SK-N-SH (cell line): ENCODE data around the gene DNMBP. TPM values are rescaled to one million over a fixed set of nuclear protein-coding genes. Genes with fewer than 3 reads are reported as not detected.

Experiments
- ELF1 ChIP-seq: IDR thresholded peaks from 2 replicates; pipeline ENCODE4 v1.4.0; 2012
- EP300 ChIP-seq, 2 experiments: IDR thresholded peaks; 2 replicates each; pipeline versions ENCODE4 v1.4.0 to v1.6.1; 2012; ENCODE audit warnings: borderline replicate concordance in 1 of 2, low read depth in 1 of 2, low read length in 1 of 2
- GABPA ChIP-seq: IDR thresholded peaks from 2 replicates; pipeline ENCODE4 v1.4.0; 2012; ENCODE audit warnings: low read depth, mild to moderate bottlenecking
- GATA2 ChIP-seq: sonication (generic); formaldehyde crosslinking; IDR thresholded peaks from 2 replicates; pipeline ENCODE4 v1.5.0; 2020; ENCODE audit warnings: mild to moderate bottlenecking, missing genetic modification reagents
- JUND ChIP-seq: IDR thresholded peaks from 2 replicates; pipeline ENCODE4 v1.4.0; 2012
- MXI1 ChIP-seq: IDR thresholded peaks from 2 replicates; pipeline ENCODE4 v1.6.1; 2012; ENCODE audit warnings: mild to moderate bottlenecking, low read depth, low read length, improper control_type of control experiment
- NFIC ChIP-seq: IDR thresholded peaks from 2 replicates; pipeline ENCODE4 v1.4.0; 2012; ENCODE audit warnings: borderline replicate concordance
- POLR2AphosphoS5 ChIP-seq: IDR thresholded peaks from 2 replicates; pipeline ENCODE4 v1.6.1; 2012; ENCODE audit warnings: low read depth, low read length
- RCOR1 ChIP-seq: fragments of 150-350 bp; IDR thresholded peaks from 2 replicates; pipeline ENCODE4 v1.6.1; 2017; ENCODE audit warnings: antibody characterized with exemption, low read length
- RFX5 ChIP-seq: IDR thresholded peaks from 2 replicates; pipeline ENCODE4 v1.6.1; 2012; ENCODE audit warnings: mild to moderate bottlenecking, improper control_type of control experiment, low read length
- SIN3A ChIP-seq: IDR thresholded peaks from 2 replicates; pipeline ENCODE4 v1.6.1; 2012; ENCODE audit warnings: low read depth, mild to moderate bottlenecking, low read length, moderate library complexity, borderline replicate concordance
- TEAD4 ChIP-seq: IDR thresholded peaks from 2 replicates; pipeline ENCODE4 v1.4.0; 2012; ENCODE audit warnings: mild to moderate bottlenecking, borderline replicate concordance; ENCODE audit not compliant: insufficient read depth
- polyA plus RNA-seq, 3 experiments: library from polyadenylated mRNA; depleted of rRNA; stranded (reverse); fragments of >200 nt; gene quantifications; 2 replicates each; pipeline ENCODE4 v1.2.3, GENCODE V29; 2012
- TF ChIP-seq, protein P1 (sequence below): IDR thresholded peaks from 2 replicates; pipeline ENCODE4 v1.4.0; 2012; ENCODE audit warnings: low read depth, borderline replicate concordance
- TF ChIP-seq, protein P2 (sequence below): IDR thresholded peaks from 2 replicates; pipeline ENCODE4 v1.4.0; 2012; ENCODE audit warnings: low read depth, borderline replicate concordance
- TF ChIP-seq, protein P3 (sequence below): fragments of 150-350 bp; IDR thresholded peaks from 2 replicates; pipeline ENCODE4 v1.6.1; 2017; ENCODE audit warnings: antibody characterized with exemption, low read length, low read depth, borderline replicate concordance
- TF ChIP-seq, protein P4 (sequence below): IDR thresholded peaks from 2 replicates; pipeline ENCODE4; 2012
- TF ChIP-seq, protein P5 (sequence below): fragments of 200-600 bp; sonication (generic); IDR thresholded peaks from 2 replicates; pipeline ENCODE4 v1.6.1; 2017; ENCODE audit warnings: antibody characterized with exemption, mild to moderate bottlenecking, moderate library complexity
- TF ChIP-seq, protein P6 (sequence below): IDR thresholded peaks from 2 replicates; pipeline ENCODE4 v1.6.1; 2012; ENCODE audit warnings: mild to moderate bottlenecking, low read depth, low read length, moderate library complexity

DNMBP gene
- polyA plus RNA-seq, 1 of the 3 experiments (the other 2 are of a cell fraction), result 40.2 TPM

DNA sequence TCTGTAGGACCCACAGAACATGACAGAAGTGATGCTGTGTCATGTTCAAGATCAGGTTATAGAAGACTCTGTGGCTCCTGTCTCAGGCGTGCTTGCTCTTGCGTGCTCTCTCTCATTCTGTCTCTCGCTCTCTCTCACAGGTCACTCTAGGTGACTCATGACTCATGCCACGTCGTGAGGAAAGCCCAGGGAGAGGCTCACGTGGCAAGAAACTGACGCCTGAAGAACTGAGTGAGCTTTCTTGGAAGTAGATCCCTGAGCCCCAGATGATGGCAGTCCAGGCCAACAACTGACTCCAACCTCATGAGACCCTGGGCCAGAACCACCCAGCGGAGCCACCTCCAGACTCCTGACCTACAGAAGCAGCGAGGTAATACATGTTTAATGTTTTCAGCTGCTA lies 103.3 kb downstream of the DNMBP start (continued):
- TF ChIP-seq NFIC, result no peak
- TF ChIP-seq, protein P1, sequence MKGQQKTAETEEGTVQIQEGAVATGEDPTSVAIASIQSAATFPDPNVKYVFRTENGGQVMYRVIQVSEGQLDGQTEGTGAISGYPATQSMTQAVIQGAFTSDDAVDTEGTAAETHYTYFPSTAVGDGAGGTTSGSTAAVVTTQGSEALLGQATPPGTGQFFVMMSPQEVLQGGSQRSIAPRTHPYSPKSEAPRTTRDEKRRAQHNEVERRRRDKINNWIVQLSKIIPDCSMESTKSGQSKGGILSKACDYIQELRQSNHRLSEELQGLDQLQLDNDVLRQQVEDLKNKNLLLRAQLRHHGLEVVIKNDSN, result peak; percentile 47; the same call in 1 of the 2 replicates
- no peak for TF ChIP-seq TEAD4
- TF ChIP-seq GABPA, result no peak
- TF ChIP-seq, protein P2, sequence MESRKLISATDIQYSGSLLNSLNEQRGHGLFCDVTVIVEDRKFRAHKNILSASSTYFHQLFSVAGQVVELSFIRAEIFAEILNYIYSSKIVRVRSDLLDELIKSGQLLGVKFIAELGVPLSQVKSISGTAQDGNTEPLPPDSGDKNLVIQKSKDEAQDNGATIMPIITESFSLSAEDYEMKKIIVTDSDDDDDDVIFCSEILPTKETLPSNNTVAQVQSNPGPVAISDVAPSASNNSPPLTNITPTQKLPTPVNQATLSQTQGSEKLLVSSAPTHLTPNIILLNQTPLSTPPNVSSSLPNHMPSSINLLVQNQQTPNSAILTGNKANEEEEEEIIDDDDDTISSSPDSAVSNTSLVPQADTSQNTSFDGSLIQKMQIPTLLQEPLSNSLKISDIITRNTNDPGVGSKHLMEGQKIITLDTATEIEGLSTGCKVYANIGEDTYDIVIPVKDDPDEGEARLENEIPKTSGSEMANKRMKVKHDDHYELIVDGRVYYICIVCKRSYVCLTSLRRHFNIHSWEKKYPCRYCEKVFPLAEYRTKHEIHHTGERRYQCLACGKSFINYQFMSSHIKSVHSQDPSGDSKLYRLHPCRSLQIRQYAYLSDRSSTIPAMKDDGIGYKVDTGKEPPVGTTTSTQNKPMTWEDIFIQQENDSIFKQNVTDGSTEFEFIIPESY, result no peak
- no peak for TF ChIP-seq RCOR1
- TF ChIP-seq SIN3A, result no peak
- TF ChIP-seq ELF1, result no peak
- TF ChIP-seq, protein P3, sequence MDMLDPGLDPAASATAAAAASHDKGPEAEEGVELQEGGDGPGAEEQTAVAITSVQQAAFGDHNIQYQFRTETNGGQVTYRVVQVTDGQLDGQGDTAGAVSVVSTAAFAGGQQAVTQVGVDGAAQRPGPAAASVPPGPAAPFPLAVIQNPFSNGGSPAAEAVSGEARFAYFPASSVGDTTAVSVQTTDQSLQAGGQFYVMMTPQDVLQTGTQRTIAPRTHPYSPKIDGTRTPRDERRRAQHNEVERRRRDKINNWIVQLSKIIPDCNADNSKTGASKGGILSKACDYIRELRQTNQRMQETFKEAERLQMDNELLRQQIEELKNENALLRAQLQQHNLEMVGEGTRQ, result no peak
- TF ChIP-seq, protein P4, sequence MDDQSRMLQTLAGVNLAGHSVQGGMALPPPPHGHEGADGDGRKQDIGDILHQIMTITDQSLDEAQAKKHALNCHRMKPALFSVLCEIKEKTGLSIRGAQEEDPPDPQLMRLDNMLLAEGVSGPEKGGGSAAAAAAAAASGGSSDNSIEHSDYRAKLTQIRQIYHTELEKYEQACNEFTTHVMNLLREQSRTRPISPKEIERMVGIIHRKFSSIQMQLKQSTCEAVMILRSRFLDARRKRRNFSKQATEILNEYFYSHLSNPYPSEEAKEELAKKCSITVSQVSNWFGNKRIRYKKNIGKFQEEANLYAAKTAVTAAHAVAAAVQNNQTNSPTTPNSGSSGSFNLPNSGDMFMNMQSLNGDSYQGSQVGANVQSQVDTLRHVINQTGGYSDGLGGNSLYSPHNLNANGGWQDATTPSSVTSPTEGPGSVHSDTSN, result 0 out of 2 replicates have a peak, but pooled peaks have one; percentile 13
- no peak for TF ChIP-seq POLR2AphosphoS5
- TF ChIP-seq, protein P5, sequence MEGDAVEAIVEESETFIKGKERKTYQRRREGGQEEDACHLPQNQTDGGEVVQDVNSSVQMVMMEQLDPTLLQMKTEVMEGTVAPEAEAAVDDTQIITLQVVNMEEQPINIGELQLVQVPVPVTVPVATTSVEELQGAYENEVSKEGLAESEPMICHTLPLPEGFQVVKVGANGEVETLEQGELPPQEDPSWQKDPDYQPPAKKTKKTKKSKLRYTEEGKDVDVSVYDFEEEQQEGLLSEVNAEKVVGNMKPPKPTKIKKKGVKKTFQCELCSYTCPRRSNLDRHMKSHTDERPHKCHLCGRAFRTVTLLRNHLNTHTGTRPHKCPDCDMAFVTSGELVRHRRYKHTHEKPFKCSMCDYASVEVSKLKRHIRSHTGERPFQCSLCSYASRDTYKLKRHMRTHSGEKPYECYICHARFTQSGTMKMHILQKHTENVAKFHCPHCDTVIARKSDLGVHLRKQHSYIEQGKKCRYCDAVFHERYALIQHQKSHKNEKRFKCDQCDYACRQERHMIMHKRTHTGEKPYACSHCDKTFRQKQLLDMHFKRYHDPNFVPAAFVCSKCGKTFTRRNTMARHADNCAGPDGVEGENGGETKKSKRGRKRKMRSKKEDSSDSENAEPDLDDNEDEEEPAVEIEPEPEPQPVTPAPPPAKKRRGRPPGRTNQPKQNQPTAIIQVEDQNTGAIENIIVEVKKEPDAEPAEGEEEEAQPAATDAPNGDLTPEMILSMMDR, result peak; percentile 30; the same call in 1 of the 2 replicates
- TF ChIP-seq RFX5, result no peak
- TF ChIP-seq JUND, result peak; percentile 35; the same call in 1 of the 2 replicates
- TF ChIP-seq EP300 (IDR thresholded peaks at IDR 0.05; ENCODE audit: borderline replicate concordance in 1 of 2, low read depth in 1 of 2, low read length in 1 of 2), result no peak
- no peak for TF ChIP-seq MXI1
- TF ChIP-seq GATA2 (CRISPR knock-in tag), result no peak
- TF ChIP-seq, protein P6, sequence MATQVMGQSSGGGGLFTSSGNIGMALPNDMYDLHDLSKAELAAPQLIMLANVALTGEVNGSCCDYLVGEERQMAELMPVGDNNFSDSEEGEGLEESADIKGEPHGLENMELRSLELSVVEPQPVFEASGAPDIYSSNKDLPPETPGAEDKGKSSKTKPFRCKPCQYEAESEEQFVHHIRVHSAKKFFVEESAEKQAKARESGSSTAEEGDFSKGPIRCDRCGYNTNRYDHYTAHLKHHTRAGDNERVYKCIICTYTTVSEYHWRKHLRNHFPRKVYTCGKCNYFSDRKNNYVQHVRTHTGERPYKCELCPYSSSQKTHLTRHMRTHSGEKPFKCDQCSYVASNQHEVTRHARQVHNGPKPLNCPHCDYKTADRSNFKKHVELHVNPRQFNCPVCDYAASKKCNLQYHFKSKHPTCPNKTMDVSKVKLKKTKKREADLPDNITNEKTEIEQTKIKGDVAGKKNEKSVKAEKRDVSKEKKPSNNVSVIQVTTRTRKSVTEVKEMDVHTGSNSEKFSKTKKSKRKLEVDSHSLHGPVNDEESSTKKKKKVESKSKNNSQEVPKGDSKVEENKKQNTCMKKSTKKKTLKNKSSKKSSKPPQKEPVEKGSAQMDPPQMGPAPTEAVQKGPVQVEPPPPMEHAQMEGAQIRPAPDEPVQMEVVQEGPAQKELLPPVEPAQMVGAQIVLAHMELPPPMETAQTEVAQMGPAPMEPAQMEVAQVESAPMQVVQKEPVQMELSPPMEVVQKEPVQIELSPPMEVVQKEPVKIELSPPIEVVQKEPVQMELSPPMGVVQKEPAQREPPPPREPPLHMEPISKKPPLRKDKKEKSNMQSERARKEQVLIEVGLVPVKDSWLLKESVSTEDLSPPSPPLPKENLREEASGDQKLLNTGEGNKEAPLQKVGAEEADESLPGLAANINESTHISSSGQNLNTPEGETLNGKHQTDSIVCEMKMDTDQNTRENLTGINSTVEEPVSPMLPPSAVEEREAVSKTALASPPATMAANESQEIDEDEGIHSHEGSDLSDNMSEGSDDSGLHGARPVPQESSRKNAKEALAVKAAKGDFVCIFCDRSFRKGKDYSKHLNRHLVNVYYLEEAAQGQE, result no peak
